Left renal pelvis (tissue), 4 donors: Measurements from ENCODE around the gene SGPP1. TPM values are rescaled to one million over a fixed set of nuclear protein-coding genes. Genes with fewer than 3 reads are reported as not detected.
"Not testable (repeated sequence)": the region's sequence is repeated elsewhere in the genome, so short reads cannot be mapped to it uniquely, and the experiment has no call there.

ENCODE experiments used
- DNase-seq, 4 donors: peaks; one replicate each; pipeline ENCODE4 v3.0.0-alpha.2; 2013; ENCODE audit warnings: low read depth in 4 of 4, low spot score in 3 of 4
- polyA plus RNA-seq, 4 donors: library from polyadenylated mRNA; unstranded; fragments of 120-200 nt; gene quantifications; one replicate each; pipeline ENCODE4 v1.2.1, GENCODE V29; 2013; ENCODE audit not compliant: insufficient read length in 4 of 4

SGPP1 gene
- polyA plus RNA-seq, 4 donors: 19.5 to 38.8 (median 32.0) TPM

GRCh38 chr14:63677891-63678379 is 49.9 kb downstream of the SGPP1 start:
- peak in 3 of 4 donors; percentile 7 to 27 (median 7) for DNase-seq

GRCh38 chr14:63676615-63677014 is 51.2 kb downstream of the SGPP1 start:
- DNase-seq: no peak

- no peak for DNase-seq
These were observed 53.9 kb downstream of the SGPP1 start for GRCh38 chr14:63673886-63674497.

- DNase-seq: no peak
These were observed 54.6 kb downstream of the SGPP1 start for GRCh38 chr14:63673255-63673654.

- DNase-seq: peak in 3 of 4 donors; percentile 31 to 58 (median 54)
These were observed 55.3 kb downstream of the SGPP1 start for GRCh38 chr14:63672417-63673180.

GRCh38 chr14:63671987-63672386 is 55.9 kb downstream of the SGPP1 start:
- no peak for DNase-seq

GRCh38 chr14:63670692-63671091 is 57.2 kb downstream of the SGPP1 start:
- DNase-seq: no peak

- DNase-seq: no peak
These were observed 61.5 kb downstream of the SGPP1 start for GRCh38 chr14:63666335-63666734.

- DNase-seq: no peak
These were observed 64.2 kb downstream of the SGPP1 start for GRCh38 chr14:63663428-63664341.

GRCh38 chr14:63662776-63663175 is 65.1 kb downstream of the SGPP1 start:
- no peak for DNase-seq

- DNase-seq: not testable (repeated sequence)
These were observed 66.0 kb downstream of the SGPP1 start for GRCh38 chr14:63661881-63662280.

GRCh38 chr14:63659726-63660125 is 68.1 kb downstream of the SGPP1 start:
- DNase-seq: no peak

GRCh38 chr14:63656194-63656593 is 71.7 kb downstream of the SGPP1 start:
- no peak for DNase-seq

GRCh38 chr14:63654936-63655335 is 72.9 kb downstream of the SGPP1 start:
- no peak for DNase-seq

GRCh38 chr14:63654346-63654745 is 73.5 kb downstream of the SGPP1 start:
- no peak for DNase-seq

GRCh38 chr14:63652406-63652805 is 75.5 kb downstream of the SGPP1 start:
- no peak for DNase-seq

- DNase-seq: no peak
These were observed 77.5 kb downstream of the SGPP1 start for GRCh38 chr14:63650256-63650952.

- DNase-seq: no peak
These were observed 80.0 kb downstream of the SGPP1 start for GRCh38 chr14:63647696-63648410.

- DNase-seq: no peak
These were observed 83.1 kb downstream of the SGPP1 start for GRCh38 chr14:63644741-63645140.
